Glutamatergic neuron (in vitro differentiated cells): ENCODE results near the gene RPS27. TPM values are rescaled to one million over a fixed set of nuclear protein-coding genes. Genes with fewer than 3 reads are reported as not detected.
"Not testable (repeated sequence)": the region's sequence is repeated elsewhere in the genome, so short reads cannot be mapped to it uniquely, and the experiment has no call there.

ENCODE experiments used
- DNase-seq: peaks from one replicate; pipeline ENCODE4 v3.0.0; 2022
- H3K27ac Mint-ChIP-seq: one replicate; pipeline ENCODE4 v1.8.0; 2020; ENCODE audit warnings: mild to moderate bottlenecking, mixed read lengths, inconsistent platforms; ENCODE audit not compliant: unreplicated experiment
- H3K27me3 Mint-ChIP-seq: one replicate; pipeline ENCODE4 v1.8.0; 2020; ENCODE audit warnings: mild to moderate bottlenecking, moderate library complexity, mixed read lengths, inconsistent platforms; ENCODE audit not compliant: unreplicated experiment
- H3K36me3 Mint-ChIP-seq: one replicate; pipeline ENCODE4 v1.8.0; 2020; ENCODE audit warnings: mild to moderate bottlenecking, mixed read lengths, inconsistent platforms; ENCODE audit not compliant: unreplicated experiment
- H3K4me1 Mint-ChIP-seq: one replicate; pipeline ENCODE4 v1.8.0; 2020; ENCODE audit warnings: mild to moderate bottlenecking, low read depth, mixed read lengths, inconsistent platforms; ENCODE audit not compliant: unreplicated experiment
- H3K4me3 Mint-ChIP-seq: one replicate; pipeline ENCODE4 v1.8.0; 2020; ENCODE audit warnings: mild to moderate bottlenecking, mixed read lengths, inconsistent platforms; ENCODE audit not compliant: unreplicated experiment
- H3K9me3 Mint-ChIP-seq: one replicate; pipeline ENCODE4 v1.8.0; 2020; ENCODE audit warnings: mild to moderate bottlenecking, moderate library complexity, mixed read lengths, inconsistent platforms; ENCODE audit not compliant: unreplicated experiment
- total RNA-seq: library from RNA; stranded (reverse); fragmentation: NEBNext Ultra II Directional; extraction: Animal tissue kit (Norgen Biotek cat#: 25700); gene quantifications from one replicate; pipeline ENCODE4 v1.2.1, GENCODE V29; 2021; ENCODE audit not compliant: unreplicated experiment
- TF ChIP-seq, protein P1 (sequence below): fragments of 200-600 bp; sonication (generic); IDR thresholded peaks from one replicate; pipeline ENCODE4 v1.5.0; 2021; ENCODE audit not compliant: partially characterized antibody, unreplicated experiment

Gene RPS27
- total RNA-seq, 1 donor from 2014 or later, result 881 TPM

DNA sequence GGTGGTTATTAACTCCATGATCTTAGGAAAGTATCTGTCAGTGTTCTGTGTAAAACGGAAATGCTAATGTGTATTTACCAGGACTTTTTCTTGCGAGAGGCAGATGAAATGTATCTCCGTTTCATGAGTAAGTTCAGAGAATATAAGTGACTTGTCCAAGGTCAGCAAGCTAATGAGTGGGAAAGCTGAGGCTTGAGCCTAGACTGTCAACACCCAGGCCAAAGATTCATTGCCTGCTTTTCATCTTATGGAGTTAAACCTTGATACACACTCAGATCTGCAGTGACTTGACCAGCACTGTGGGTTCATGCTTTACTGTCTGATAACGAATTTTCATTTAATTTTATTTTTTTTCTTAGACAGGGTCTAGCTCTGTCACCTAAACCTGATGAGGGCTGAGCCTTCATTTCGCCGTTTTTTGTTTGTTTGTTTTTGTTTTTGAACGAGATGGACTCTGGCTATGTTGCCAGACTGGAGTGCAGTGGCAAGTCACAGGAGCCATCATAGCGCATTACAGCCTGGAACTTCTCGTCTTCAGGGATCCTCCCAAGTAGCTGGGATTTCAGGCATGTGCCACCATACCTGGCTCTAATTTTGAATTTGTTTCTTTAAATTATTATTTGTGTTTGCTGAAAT is 12.2 kb upstream of the RPS27 start:
- peaks cover 5% of the 10 kb centered on the region for H3K27me3 Mint-ChIP-seq
- no peaks in the 10 kb centered on the region for H3K4me1 Mint-ChIP-seq
- no peak for DNase-seq
- no peaks in the 10 kb centered on the region for H3K9me3 Mint-ChIP-seq
- H3K4me3 Mint-ChIP-seq, result peak overlapping the region; percentile 96
- H3K27ac Mint-ChIP-seq, result peak overlapping the region; percentile 96
- TF ChIP-seq, protein P1, sequence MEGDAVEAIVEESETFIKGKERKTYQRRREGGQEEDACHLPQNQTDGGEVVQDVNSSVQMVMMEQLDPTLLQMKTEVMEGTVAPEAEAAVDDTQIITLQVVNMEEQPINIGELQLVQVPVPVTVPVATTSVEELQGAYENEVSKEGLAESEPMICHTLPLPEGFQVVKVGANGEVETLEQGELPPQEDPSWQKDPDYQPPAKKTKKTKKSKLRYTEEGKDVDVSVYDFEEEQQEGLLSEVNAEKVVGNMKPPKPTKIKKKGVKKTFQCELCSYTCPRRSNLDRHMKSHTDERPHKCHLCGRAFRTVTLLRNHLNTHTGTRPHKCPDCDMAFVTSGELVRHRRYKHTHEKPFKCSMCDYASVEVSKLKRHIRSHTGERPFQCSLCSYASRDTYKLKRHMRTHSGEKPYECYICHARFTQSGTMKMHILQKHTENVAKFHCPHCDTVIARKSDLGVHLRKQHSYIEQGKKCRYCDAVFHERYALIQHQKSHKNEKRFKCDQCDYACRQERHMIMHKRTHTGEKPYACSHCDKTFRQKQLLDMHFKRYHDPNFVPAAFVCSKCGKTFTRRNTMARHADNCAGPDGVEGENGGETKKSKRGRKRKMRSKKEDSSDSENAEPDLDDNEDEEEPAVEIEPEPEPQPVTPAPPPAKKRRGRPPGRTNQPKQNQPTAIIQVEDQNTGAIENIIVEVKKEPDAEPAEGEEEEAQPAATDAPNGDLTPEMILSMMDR, result no peak
- no peaks in the 10 kb centered on the region for H3K36me3 Mint-ChIP-seq

DNA sequence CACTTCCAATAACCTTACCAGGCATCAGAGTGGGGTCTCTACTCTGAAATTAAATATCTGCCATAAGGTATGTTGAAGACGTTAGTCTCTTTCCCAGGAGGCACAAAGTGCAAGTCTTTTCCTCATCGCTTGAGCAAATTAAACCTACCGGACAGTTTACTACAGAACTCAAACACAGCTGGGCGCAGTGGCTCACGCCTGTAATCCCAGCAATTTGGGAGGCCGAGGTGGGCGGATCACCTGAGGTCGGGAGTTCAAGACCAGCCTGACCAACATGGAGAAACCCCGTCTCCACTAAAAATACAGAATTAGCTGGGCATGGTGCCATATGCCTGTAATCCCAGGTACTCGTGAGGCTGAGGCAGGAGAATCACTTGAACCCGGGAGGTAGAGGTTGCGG is 11.5 kb upstream of the RPS27 start:
- not testable (repeated sequence) for H3K36me3 Mint-ChIP-seq, H3K4me1 Mint-ChIP-seq
- peak overlapping the region; percentile 34 for H3K27ac Mint-ChIP-seq

DNA sequence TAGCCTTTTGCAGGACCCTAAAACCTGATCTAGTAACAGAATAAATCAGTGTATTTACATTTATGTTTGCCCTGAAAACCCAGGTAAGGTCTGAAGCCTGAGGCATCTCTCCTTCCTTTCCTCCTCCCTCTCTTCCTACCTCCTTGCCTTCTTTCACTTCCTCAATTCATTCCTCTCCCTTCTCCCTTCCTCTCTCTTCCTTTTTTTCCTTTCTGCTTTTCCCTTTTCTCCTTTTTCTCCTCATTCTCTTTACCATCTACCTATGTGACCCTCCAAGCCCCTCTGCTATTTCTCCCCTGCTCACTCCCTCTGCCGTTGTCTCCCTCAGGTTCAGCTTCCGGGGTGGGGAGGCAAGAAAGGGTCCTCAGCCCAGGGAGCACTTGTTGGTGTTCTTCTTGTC is 8.8 kb upstream of the RPS27 start:
- H3K9me3 Mint-ChIP-seq, H3K36me3 Mint-ChIP-seq, DNase-seq, H3K4me3 Mint-ChIP-seq, H3K27ac Mint-ChIP-seq: not testable (repeated sequence)
- Mint-ChIP-seq H3K4me1 (peaks cover 12% of the 10 kb centered on the region), H3K27me3 (peaks cover 10% of the 10 kb centered on the region)

More for the DNA sequence above, 11.5 kb upstream of the RPS27 start:
- H3K9me3 Mint-ChIP-seq, H3K27me3 Mint-ChIP-seq, DNase-seq: not testable (repeated sequence)
- H3K4me3 Mint-ChIP-seq, result peak overlapping the region; percentile 96

DNA sequence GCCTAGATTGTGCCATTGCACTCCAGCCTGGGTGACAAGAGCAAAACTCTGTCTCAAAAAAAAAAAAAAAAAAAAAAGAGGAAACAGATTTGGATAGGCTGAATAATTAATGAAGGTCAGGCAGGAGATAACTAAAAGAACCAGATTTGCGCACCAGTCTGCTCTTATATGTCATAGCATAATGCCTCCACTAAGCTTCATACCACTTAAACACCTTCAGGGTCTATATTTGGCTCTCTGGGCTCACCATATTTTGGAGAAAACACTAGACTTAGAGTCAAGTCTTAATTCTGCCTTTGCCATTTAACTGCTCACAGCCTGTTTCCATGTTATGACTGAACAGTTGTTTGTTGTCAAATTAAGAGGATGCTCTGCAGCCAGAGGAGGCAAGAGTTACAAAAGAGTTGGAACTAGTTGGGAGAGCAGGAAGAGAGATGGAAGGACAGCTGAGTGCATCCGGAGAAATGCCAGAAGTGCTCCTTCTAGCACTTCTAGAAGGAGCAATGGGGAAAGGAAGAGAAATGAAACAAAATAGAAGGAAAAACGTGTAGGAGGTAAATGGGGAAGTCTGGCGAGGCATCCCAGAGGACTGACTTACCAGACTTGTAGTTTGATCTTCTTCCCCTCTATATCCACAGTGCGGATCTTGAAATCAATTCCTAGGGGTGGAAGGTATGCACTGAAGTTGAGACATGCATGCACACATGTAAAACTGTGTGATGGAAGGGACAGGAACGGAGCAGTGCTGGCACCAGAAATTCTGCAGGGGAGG is 6.3 kb upstream of the RPS27 start:
- H3K27ac Mint-ChIP-seq, result no peak overlapping the region
- no peak for DNase-seq
- peaks cover 2% of the 10 kb centered on the region for H3K9me3 Mint-ChIP-seq
- H3K4me1 Mint-ChIP-seq, result peaks cover 14% of the 10 kb centered on the region
- TF ChIP-seq, protein P1, result no peak
- peak overlapping the region; percentile 67 for H3K4me3 Mint-ChIP-seq
- H3K27me3 Mint-ChIP-seq, result peaks cover 5% of the 10 kb centered on the region
- H3K36me3 Mint-ChIP-seq, result no peaks in the 10 kb centered on the region

DNA sequence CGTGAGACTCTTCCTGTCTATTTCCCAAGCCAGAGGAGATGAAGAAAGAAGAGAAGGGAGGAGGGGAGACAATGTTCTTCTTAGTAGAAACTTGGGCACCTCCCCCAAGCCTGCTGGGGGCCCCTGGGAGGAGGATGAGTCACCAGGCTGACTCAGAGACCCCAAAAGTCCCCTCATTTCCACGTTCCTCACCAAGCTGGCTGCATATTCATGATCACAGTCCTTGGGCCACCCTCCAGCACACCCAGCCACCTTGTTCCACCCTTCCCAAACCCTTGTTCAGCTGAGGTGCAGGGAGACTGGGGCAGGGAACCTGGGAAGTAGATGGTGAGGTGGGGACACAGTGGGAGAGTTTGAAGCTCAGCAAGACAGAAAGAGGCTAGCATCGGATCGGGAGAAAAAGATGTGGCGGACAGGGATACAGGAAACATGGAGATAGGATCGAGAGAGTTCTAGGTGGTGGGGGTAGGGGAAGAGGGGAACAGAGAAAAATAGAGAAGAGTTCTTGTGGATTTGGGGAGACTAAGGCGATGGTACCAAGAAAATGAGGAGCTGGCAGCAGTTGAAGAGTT is 5.1 kb upstream of the RPS27 start:
- H3K9me3 Mint-ChIP-seq, result peaks cover 4% of the 10 kb centered on the region
- no peak overlapping the region for H3K27ac Mint-ChIP-seq
- TF ChIP-seq, protein P1, result no peak
- DNase-seq, result no peak
- H3K4me3 Mint-ChIP-seq, result peak overlapping the region; percentile 94
- H3K36me3 Mint-ChIP-seq, result no peaks in the 10 kb centered on the region
- H3K4me1 Mint-ChIP-seq, result peaks cover 15% of the 10 kb centered on the region
- peaks cover 8% of the 10 kb centered on the region for H3K27me3 Mint-ChIP-seq
